Memory B cell (primary cell): ENCODE measurements around the gene CUTA.

ENCODE experiments used
- ATAC-seq: fragments of 150-1000 bp; cut with Tn5 transposase; 2 replicates; pipeline ENCODE4 v1.10.0; 2021; ENCODE audit warnings: low read depth, mild to moderate bottlenecking, moderate library complexity
- DNase-seq, 2 donors: peaks; one replicate each; pipeline ENCODE4 v3.0.0; 2022; ENCODE audit warnings: low spot score in 2 of 2
- H3K27ac Mint-ChIP-seq: one replicate; pipeline ENCODE4 v1.8.0; 2022; ENCODE audit warnings: mild to moderate bottlenecking, moderate library complexity, mixed read lengths
- H3K27me3 Mint-ChIP-seq: one replicate; pipeline ENCODE4 v1.8.0; 2022; ENCODE audit warnings: mixed read lengths
- H3K36me3 Mint-ChIP-seq: one replicate; pipeline ENCODE4 v1.8.0; 2022; ENCODE audit warnings: mild to moderate bottlenecking, mixed read lengths
- H3K4me1 Mint-ChIP-seq: one replicate; pipeline ENCODE4 v1.8.0; 2022; ENCODE audit warnings: mixed read lengths
- H3K4me3 Mint-ChIP-seq: one replicate; pipeline ENCODE4 v1.8.0; 2022; ENCODE audit warnings: mild to moderate bottlenecking, moderate library complexity, mixed read lengths
- H3K9me3 Mint-ChIP-seq: one replicate; pipeline ENCODE4 v1.8.0; 2022; ENCODE audit warnings: mixed read lengths

The CUTA gene

GRCh38 chr6:33431880-33432541, 14.1 kb upstream of the CUTA start:
- H3K9me3 Mint-ChIP-seq: no peaks in the 10 kb centered on the region
- H3K36me3 Mint-ChIP-seq: peaks cover 16% of the 10 kb centered on the region
- H3K4me1 Mint-ChIP-seq: peaks cover 60% of the 10 kb centered on the region
- H3K27ac Mint-ChIP-seq: peak overlapping the region; percentile 84
- peak overlapping the region; percentile 88 for H3K4me3 Mint-ChIP-seq
- H3K27me3 Mint-ChIP-seq: no peaks in the 10 kb centered on the region
- ATAC-seq: peak; percentile 21
- DNase-seq: no peak

GRCh38 chr6:33430991-33431879, 13.3 kb upstream of the CUTA start:
- Mint-ChIP-seq H3K4me1 (peaks cover 68% of the 10 kb centered on the region), H3K27ac (peak overlapping the region; percentile 84), H3K27me3 (no peaks in the 10 kb centered on the region), H3K4me3 (peak overlapping the region; percentile 88), H3K9me3 (no peaks in the 10 kb centered on the region), H3K36me3 (peaks cover 11% of the 10 kb centered on the region)
- peak; percentile 77 for DNase-seq
- ATAC-seq: peak; percentile 69

GRCh38 chr6:33430334-33430733, 12.4 kb upstream of the CUTA start:
- ATAC-seq (no peak), DNase-seq (no peak)
- peaks cover 72% of the 10 kb centered on the region for H3K4me1 Mint-ChIP-seq
- H3K36me3 Mint-ChIP-seq: peaks cover 11% of the 10 kb centered on the region
- no peaks in the 10 kb centered on the region for H3K27me3 Mint-ChIP-seq
- H3K27ac Mint-ChIP-seq: peak overlapping the region; percentile 84
- no peaks in the 10 kb centered on the region for H3K9me3 Mint-ChIP-seq
- peak overlapping the region; percentile 88 for H3K4me3 Mint-ChIP-seq

- H3K36me3 Mint-ChIP-seq: peaks cover 8% of the 10 kb centered on the region
- H3K4me1 Mint-ChIP-seq: peaks cover 78% of the 10 kb centered on the region
- no peaks in the 10 kb centered on the region for H3K27me3 Mint-ChIP-seq
- no peaks in the 10 kb centered on the region for H3K9me3 Mint-ChIP-seq
- H3K27ac Mint-ChIP-seq: peak overlapping the region; percentile 84
- ATAC-seq (no peak), DNase-seq (no peak)
- no peak overlapping the region for H3K4me3 Mint-ChIP-seq
These were observed 11.8 kb upstream of the CUTA start for GRCh38 chr6:33429750-33430052.

GRCh38 chr6:33428966-33429749, 11.3 kb upstream of the CUTA start:
- H3K4me3 Mint-ChIP-seq: peak overlapping the region; percentile 80
- ATAC-seq (no peak), DNase-seq (no peak)
- peaks cover 8% of the 10 kb centered on the region for H3K36me3 Mint-ChIP-seq
- no peaks in the 10 kb centered on the region for H3K9me3 Mint-ChIP-seq
- no peaks in the 10 kb centered on the region for H3K27me3 Mint-ChIP-seq
- H3K27ac Mint-ChIP-seq: peak overlapping the region; percentile 84
- H3K4me1 Mint-ChIP-seq: peaks cover 82% of the 10 kb centered on the region

GRCh38 chr6:33428224-33428965, 10.5 kb upstream of the CUTA start:
- H3K36me3 Mint-ChIP-seq: peaks cover 4% of the 10 kb centered on the region
- H3K9me3 Mint-ChIP-seq: no peaks in the 10 kb centered on the region
- peak; percentile 23 for ATAC-seq
- H3K4me3 Mint-ChIP-seq: peak overlapping the region; percentile 80
- no peaks in the 10 kb centered on the region for H3K27me3 Mint-ChIP-seq
- peaks cover 82% of the 10 kb centered on the region for H3K4me1 Mint-ChIP-seq
- peak overlapping the region; percentile 84 for H3K27ac Mint-ChIP-seq
- DNase-seq: peak in 1 of 2 donors; percentile 53

GRCh38 chr6:33427585-33428223, 9.8 kb upstream of the CUTA start:
- H3K4me3 Mint-ChIP-seq: peak overlapping the region; percentile 90
- peak overlapping the region; percentile 95 for H3K27ac Mint-ChIP-seq
- peaks cover 76% of the 10 kb centered on the region for H3K4me1 Mint-ChIP-seq
- ATAC-seq (peak; percentile 25), DNase-seq (peak in 1 of 2 donors; percentile 64)
- no peaks in the 10 kb centered on the region for H3K27me3 Mint-ChIP-seq
- H3K9me3 Mint-ChIP-seq: no peaks in the 10 kb centered on the region
- H3K36me3 Mint-ChIP-seq: peaks cover under 1% of the 10 kb centered on the region

GRCh38 chr6:33426590-33427511, 8.9 kb upstream of the CUTA start:
- Mint-ChIP-seq H3K9me3 (no peaks in the 10 kb centered on the region), H3K4me3 (peak overlapping the region; percentile 90), H3K27ac (peak overlapping the region; percentile 95), H3K27me3 (no peaks in the 10 kb centered on the region), H3K4me1 (peaks cover 67% of the 10 kb centered on the region), H3K36me3 (no peaks in the 10 kb centered on the region)
- ATAC-seq (peak; percentile 25), DNase-seq (no peak)

GRCh38 chr6:33425668-33426577, 8.0 kb upstream of the CUTA start:
- Mint-ChIP-seq H3K27me3 (no peaks in the 10 kb centered on the region), H3K36me3 (no peaks in the 10 kb centered on the region), H3K27ac (peak overlapping the region; percentile 95), H3K4me1 (peaks cover 60% of the 10 kb centered on the region), H3K9me3 (no peaks in the 10 kb centered on the region), H3K4me3 (peak overlapping the region; percentile 90)
- DNase-seq: peak; percentile 62
- ATAC-seq: peak; percentile 52

- peak overlapping the region; percentile 90 for H3K4me3 Mint-ChIP-seq
- ATAC-seq: no peak
- no peaks in the 10 kb centered on the region for H3K9me3 Mint-ChIP-seq
- H3K36me3 Mint-ChIP-seq: no peaks in the 10 kb centered on the region
- H3K27ac Mint-ChIP-seq: peak overlapping the region; percentile 95
- no peaks in the 10 kb centered on the region for H3K27me3 Mint-ChIP-seq
- DNase-seq: no peak
- peaks cover 52% of the 10 kb centered on the region for H3K4me1 Mint-ChIP-seq
These were observed 7.2 kb upstream of the CUTA start for GRCh38 chr6:33424855-33425667.

GRCh38 chr6:33423777-33424176, 5.9 kb upstream of the CUTA start:
- Mint-ChIP-seq H3K36me3 (no peaks in the 10 kb centered on the region), H3K9me3 (no peaks in the 10 kb centered on the region), H3K27ac (no peak overlapping the region), H3K27me3 (no peaks in the 10 kb centered on the region), H3K4me1 (peaks cover 41% of the 10 kb centered on the region), H3K4me3 (peak overlapping the region; percentile 90)
- ATAC-seq (no peak), DNase-seq (no peak)
